Left lung (tissue), 10 donors: ENCODE results near the gene EHMT1. TPM values are rescaled to one million over a fixed set of nuclear protein-coding genes. Genes with fewer than 3 reads are reported as not detected.

Experiments
- ATAC-seq: fragments of 200-7000 bp; cut with Tn5 transposase; one replicate; pipeline ENCODE4 v1.9.1; 2020; ENCODE audit warnings: moderate library complexity
- DNase-seq, 4 donors: peaks; one replicate each; pipeline ENCODE4 v3.0.0-alpha.2; 2013 to 2020
- H3K27ac ChIP-seq, 2 donors: fragments of 200-600 bp; sonication (generic) in 1 of 2; one replicate each; pipeline versions ENCODE4 v1.5.0 to v1.8.0; 2020 to 2021
- H3K27me3 ChIP-seq, 2 donors: fragments of 200-600 bp; sonication (generic) in 1 of 2; one replicate each; pipeline versions ENCODE4 v1.5.0 to v1.8.0; 2020 to 2021
- H3K36me3 ChIP-seq, 2 donors: fragments of 200-600 bp; sonication (generic) in 1 of 2; one replicate each; pipeline versions ENCODE4 v1.5.0 to v1.8.0; 2020 to 2021
- H3K4me1 ChIP-seq, 2 donors: fragments of 200-600 bp; one replicate each; pipeline ENCODE4 v1.8.0; 2021
- H3K4me3 ChIP-seq, 2 donors: fragments of 200-600 bp; sonication (generic) in 1 of 2; one replicate each; pipeline versions ENCODE4 v1.5.0 to v1.8.0; 2020 to 2021; ENCODE audit warnings: mild to moderate bottlenecking in 1 of 2
- H3K9me3 ChIP-seq, 2 donors: fragments of 200-600 bp; sonication (generic) in 1 of 2; one replicate each; pipeline versions ENCODE4 v1.5.0 to v1.8.0; 2020 to 2021
- intact Hi-C, 2 donors: fragments of 100-400 bp; cut with DNase I; formaldehyde crosslinking; loops; one replicate each; pipeline versions ENCODE4 v1.11.2 to v1.14.2; 2022
- polyA plus RNA-seq, 6 donors: library from polyadenylated mRNA; unstranded; fragments of 120-200 nt; gene quantifications; one replicate each; pipeline ENCODE4 v1.2.1, GENCODE V29; 2013; ENCODE audit not compliant: insufficient read length in 6 of 6
- total RNA-seq, 2 donors: library from RNA; stranded (reverse); fragmentation: NEBNext Ultra II Directional; extraction: Animal tissue kit (Norgen Biotek cat#: 25700); gene quantifications; one replicate each; pipeline ENCODE4 v1.2.1, GENCODE V29; 2021
- TF ChIP-seq, protein P1 (sequence below), 2 donors: fragments of 200-600 bp; sonication (generic) in 1 of 2; IDR thresholded peaks; one replicate each; pipeline versions ENCODE4 v1.5.0 to v1.8.0; 2021; ENCODE audit warnings: antibody characterized with exemption in 2 of 2
- donor health status: DM: no; HTN: yes; CAD: no.
- donor health status: DM: no; HTN: no; CAD: no.

EHMT1 gene
- total and polyA plus RNA-seq, 8 donors = 71.5 to 92.7 (median 82.7) TPM

- intact Hi-C loops = no loop called here
- ATAC-seq (no peak), DNase-seq (peak in 1 of 4 donors; percentile 28)
- H3K27me3 ChIP-seq = no peaks in the 10 kb centered on the region
- no peak overlapping the region for H3K27ac ChIP-seq
- H3K9me3 ChIP-seq = no peaks in the 10 kb centered on the region
- H3K4me1 ChIP-seq = no peaks in the 10 kb centered on the region
- TF ChIP-seq, protein P1, sequence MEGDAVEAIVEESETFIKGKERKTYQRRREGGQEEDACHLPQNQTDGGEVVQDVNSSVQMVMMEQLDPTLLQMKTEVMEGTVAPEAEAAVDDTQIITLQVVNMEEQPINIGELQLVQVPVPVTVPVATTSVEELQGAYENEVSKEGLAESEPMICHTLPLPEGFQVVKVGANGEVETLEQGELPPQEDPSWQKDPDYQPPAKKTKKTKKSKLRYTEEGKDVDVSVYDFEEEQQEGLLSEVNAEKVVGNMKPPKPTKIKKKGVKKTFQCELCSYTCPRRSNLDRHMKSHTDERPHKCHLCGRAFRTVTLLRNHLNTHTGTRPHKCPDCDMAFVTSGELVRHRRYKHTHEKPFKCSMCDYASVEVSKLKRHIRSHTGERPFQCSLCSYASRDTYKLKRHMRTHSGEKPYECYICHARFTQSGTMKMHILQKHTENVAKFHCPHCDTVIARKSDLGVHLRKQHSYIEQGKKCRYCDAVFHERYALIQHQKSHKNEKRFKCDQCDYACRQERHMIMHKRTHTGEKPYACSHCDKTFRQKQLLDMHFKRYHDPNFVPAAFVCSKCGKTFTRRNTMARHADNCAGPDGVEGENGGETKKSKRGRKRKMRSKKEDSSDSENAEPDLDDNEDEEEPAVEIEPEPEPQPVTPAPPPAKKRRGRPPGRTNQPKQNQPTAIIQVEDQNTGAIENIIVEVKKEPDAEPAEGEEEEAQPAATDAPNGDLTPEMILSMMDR (IDR thresholded peaks at IDR 0.05) = no peak
- H3K4me3 ChIP-seq = no peak overlapping the region
- peaks cover 0 to 86% of the 10 kb centered on the region in 2 donors for H3K36me3 ChIP-seq
These were observed 143.7 kb downstream of the EHMT1 start for GRCh38 chr9:137762414-137763061.

DNA sequence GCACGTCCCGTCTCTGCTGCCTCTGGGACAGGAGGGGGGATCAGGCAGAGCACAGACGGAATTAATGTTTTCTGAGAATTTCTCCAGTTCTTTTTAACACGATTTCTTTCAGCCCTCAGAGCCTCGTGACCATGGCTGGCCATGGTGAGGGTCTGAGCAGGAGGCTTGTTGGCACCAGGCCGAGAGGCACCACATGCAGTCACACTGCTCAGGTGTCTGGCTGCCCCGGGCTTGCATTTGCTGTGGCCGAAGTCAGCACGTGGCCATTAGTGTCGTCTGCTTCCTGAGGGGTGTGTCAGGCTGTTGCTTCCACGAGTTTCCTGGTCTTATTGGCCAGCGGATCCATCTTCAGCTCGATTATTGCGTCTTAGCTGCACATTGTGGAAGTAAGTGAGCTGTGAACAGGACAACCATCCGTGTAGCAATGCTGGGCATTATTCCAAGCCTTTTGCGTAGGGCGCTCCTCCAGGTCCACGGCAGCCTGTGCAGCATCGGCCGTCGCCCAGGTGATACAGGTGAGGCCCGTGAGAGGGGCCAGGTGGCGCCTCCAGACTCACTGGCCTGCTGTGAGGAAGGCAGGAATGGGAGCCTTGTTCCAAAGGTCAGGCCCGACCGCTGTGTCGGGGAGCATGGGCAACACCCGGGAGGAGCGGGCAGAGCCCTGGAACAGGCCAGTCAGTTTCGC is 144.6 kb downstream of the EHMT1 start:
- Histone ChIP-seq H3K9me3 (no peaks in the 10 kb centered on the region), H3K27me3 (no peaks in the 10 kb centered on the region), H3K4me3 (no peak overlapping the region), H3K27ac (no peak overlapping the region), H3K4me1 (no peaks in the 10 kb centered on the region), H3K36me3 (peaks cover 0 to 85% of the 10 kb centered on the region in 2 donors)
- TF ChIP-seq, protein P1 (IDR thresholded peaks at IDR 0.05) = no peak
- intact Hi-C loops = no loop called here
- ATAC-seq = no peak
- DNase-seq = no peak

GRCh38 chr9:137764171-137764671 is 145.4 kb downstream of the EHMT1 start:
- TF ChIP-seq, protein P1 (IDR thresholded peaks at IDR 0.05) = no peak
- ATAC-seq (no peak), DNase-seq (no peak)
- Histone ChIP-seq H3K36me3 (peaks cover 0 to 77% of the 10 kb centered on the region in 2 donors), H3K27me3 (no peaks in the 10 kb centered on the region), H3K27ac (no peak overlapping the region), H3K4me1 (no peaks in the 10 kb centered on the region), H3K4me3 (no peak overlapping the region), H3K9me3 (no peaks in the 10 kb centered on the region)
- intact Hi-C loops = no loop called here

GRCh38 chr9:137764981-137765380 is 146.2 kb downstream of the EHMT1 start:
- H3K36me3 ChIP-seq = peaks cover 0 to 74% of the 10 kb centered on the region in 2 donors

DNA sequence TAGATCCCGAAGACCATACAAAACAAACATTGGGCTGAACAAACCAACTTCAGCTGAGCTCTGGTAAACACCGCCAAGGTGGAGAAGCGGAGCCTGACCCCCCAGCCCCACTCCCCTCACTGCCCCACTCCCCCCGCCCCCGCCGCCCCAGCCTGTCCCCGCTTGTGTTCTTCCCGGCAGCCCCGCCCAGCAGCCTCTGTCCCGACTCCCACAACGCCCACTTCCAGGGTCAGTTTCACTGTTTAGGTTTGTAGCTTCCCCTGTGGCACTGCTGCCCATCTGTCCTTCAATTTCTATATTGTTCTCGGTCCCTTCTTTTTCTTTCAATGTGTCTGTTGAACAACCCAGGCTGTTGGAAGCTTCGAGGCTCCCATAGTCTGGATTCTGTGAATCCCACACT is 146.7 kb downstream of the EHMT1 start:
- Histone ChIP-seq H3K27ac (peak overlapping the region in 1 of 2 donors; percentile 33), H3K36me3 (peaks cover 0 to 74% of the 10 kb centered on the region in 2 donors), H3K27me3 (no peaks in the 10 kb centered on the region), H3K4me1 (no peaks in the 10 kb centered on the region), H3K9me3 (no peaks in the 10 kb centered on the region), H3K4me3 (no peak overlapping the region)
- ATAC-seq (no peak), DNase-seq (no peak)
- intact Hi-C loops = no loop called here
- TF ChIP-seq, protein P1 (IDR thresholded peaks at IDR 0.05) = no peak

More at GRCh38 chr9:137764981-137765380, 146.2 kb downstream of the EHMT1 start:
- TF ChIP-seq, protein P1 (IDR thresholded peaks at IDR 0.05) = no peak
- H3K4me3 ChIP-seq = no peak overlapping the region
- no peaks in the 10 kb centered on the region for H3K9me3 ChIP-seq
- ATAC-seq (no peak), DNase-seq (no peak)
- H3K27ac ChIP-seq = no peak overlapping the region
- intact Hi-C loops = no loop called here
- no peaks in the 10 kb centered on the region for H3K4me1 ChIP-seq
- no peaks in the 10 kb centered on the region for H3K27me3 ChIP-seq
